SU-DHL-6 (cell line): ENCODE data around the gene IQCN.
A peak's percentile ranks its signal among the peaks of the same experiment; 100 is the strongest.

ENCODE experiments used
- H2AFZ ChIP-seq: fragments of 200-600 bp; sonication (generic); 2 replicates; pipeline ENCODE4 v1.6.1; 2014; ENCODE audit warnings: low read depth, mild to moderate bottlenecking, moderate library complexity, mixed read lengths, antibody characterized with exemption, low read length; ENCODE audit not compliant: severe bottlenecking
- H3F3A ChIP-seq: fragments of 200-600 bp; shearing (Covaris generic); 2 replicates; pipeline ENCODE4 v1.6.0; 2016; ENCODE audit warnings: antibody characterized with exemption, mild to moderate bottlenecking; ENCODE audit not compliant: insufficient read depth
- H3K27ac ChIP-seq: fragments of 200-600 bp; sonication (generic); 2 replicates; pipeline ENCODE4 v1.5.1; 2016; ENCODE audit warnings: low read depth, mild to moderate bottlenecking, low read length, moderate library complexity, mixed read lengths
- H3K27me3 ChIP-seq: fragments of 200-600 bp; sonication (generic), shearing (Covaris generic); 2 replicates; pipeline ENCODE4 v1.6.0; 2014; ENCODE audit warnings: mild to moderate bottlenecking, low read length
- H3K36me3 ChIP-seq: fragments of 200-600 bp; sonication (generic); 2 replicates; pipeline ENCODE4 v1.6.1; 2014; ENCODE audit warnings: mild to moderate bottlenecking, low read length, mixed read lengths
- H3K4me2 ChIP-seq: fragments of 300-600, 200-600 bp; shearing (Covaris generic), sonication (generic); 2 replicates; pipeline ENCODE4 v1.6.0; 2014; ENCODE audit warnings: low read length, low read depth, mild to moderate bottlenecking; ENCODE audit not compliant: poor library complexity, severe bottlenecking
- H3K4me3 ChIP-seq: fragments of 200-600 bp; sonication (generic); 2 replicates; pipeline ENCODE4 v1.5.1; 2014; ENCODE audit warnings: antibody characterized with exemption, low read length, mild to moderate bottlenecking, mixed read lengths; ENCODE audit not compliant: insufficient read depth, poor library complexity, severe bottlenecking
- H3K79me2 ChIP-seq: fragments of 200-600 bp; sonication (generic); 2 replicates; pipeline ENCODE4 v1.6.1; 2014; ENCODE audit warnings: mild to moderate bottlenecking, low read length, moderate library complexity; ENCODE audit not compliant: insufficient read depth
- H3K9ac ChIP-seq: fragments of 200-600 bp; sonication (generic); 2 replicates; pipeline ENCODE4 v1.7.0; 2014; ENCODE audit warnings: mild to moderate bottlenecking, low read length
- H3K9me2 ChIP-seq: fragments of 200-600 bp; sonication (generic); replicated peaks from 2 replicates; pipeline ENCODE4 v1.6.1; 2014; ENCODE audit warnings: low read length; ENCODE audit not compliant: insufficient read depth
- H3K9me3 ChIP-seq: fragments of 200-600 bp; sonication (generic); 2 replicates; pipeline ENCODE4 v1.6.1; 2014; ENCODE audit warnings: low read length, mixed read lengths; ENCODE audit not compliant: insufficient read depth
- H4K20me1 ChIP-seq: fragments of 200-600 bp; sonication (generic); 2 replicates; pipeline ENCODE4 v1.6.1; 2014; ENCODE audit warnings: low read depth, mild to moderate bottlenecking, antibody characterized with exemption, low read length, moderate library complexity, mixed read lengths
- EZH2phosphoT487 ChIP-seq: fragments of 200-600 bp; sonication (generic), shearing (Covaris generic); conservative IDR thresholded peaks from 2 replicates; pipeline ENCODE4 v1.6.1; 2018; ENCODE audit warnings: mild to moderate bottlenecking, antibody characterized with exemption, low read length, moderate library complexity, mixed read lengths
- TF ChIP-seq, protein P1 (sequence below): fragments of 200-600 bp; sonication (generic); IDR thresholded peaks from one replicate; pipeline ENCODE4 v1.5.1; 2017; ENCODE audit warnings: antibody characterized with exemption, mild to moderate bottlenecking, low read length, moderate library complexity; ENCODE audit not compliant: insufficient read depth, poor library complexity, severe bottlenecking

Gene IQCN

DNA sequence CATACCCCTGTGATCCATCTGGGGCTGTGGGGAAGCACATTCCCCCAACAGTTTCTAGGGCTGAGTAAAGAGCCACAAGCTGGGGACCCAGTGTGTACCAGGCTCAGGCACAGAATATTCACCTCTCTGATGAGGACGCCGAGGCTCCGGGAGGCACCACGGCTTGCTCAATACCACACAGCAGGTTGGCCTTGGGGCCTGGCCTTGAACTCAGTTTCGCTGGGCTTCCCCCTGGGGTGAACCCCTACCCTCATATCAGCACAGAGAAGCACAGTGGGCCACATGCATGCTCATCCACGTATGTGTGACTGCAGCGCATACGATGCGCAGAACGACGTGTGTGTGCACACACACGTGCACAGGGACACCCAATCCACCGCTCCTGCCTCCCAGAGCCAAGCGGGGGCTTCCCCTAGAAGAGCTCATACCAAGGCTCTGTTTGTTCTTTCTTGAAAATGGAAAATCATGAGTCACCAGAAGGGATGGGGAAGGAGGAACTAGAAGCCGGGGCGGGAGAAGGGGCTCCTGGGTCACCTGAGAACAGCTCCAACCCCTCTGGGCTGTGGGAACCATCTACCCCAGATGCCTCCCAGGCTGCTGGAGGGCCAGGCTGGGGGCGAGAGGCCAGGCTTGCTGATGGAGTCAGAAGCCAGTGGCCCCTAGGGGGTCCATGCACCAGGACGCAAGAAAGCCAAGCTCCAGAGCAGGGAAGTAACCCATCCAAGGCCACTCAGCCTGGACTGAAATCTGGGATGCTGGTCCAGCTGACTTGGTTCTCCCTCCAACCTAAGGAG is 43.1 kb downstream of the IQCN start:
- Histone ChIP-seq H3K4me2 (no peak overlapping the region), H3K4me3 (no peak overlapping the region), H3K79me2 (no peaks in the 10 kb centered on the region), H3K27me3 (no peaks in the 10 kb centered on the region), H3F3A (no peaks in the 10 kb centered on the region), H4K20me1 (no peaks in the 10 kb centered on the region), H3K9me2 (no peaks in the 10 kb centered on the region), H3K36me3 (no peaks in the 10 kb centered on the region), H3K27ac (no peak overlapping the region), H3K9me3 (no peaks in the 10 kb centered on the region), H3K9ac (no peak overlapping the region), H2AFZ (no peak overlapping the region)
- TF ChIP-seq EZH2phosphoT487 = no peak
- TF ChIP-seq, protein P1, sequence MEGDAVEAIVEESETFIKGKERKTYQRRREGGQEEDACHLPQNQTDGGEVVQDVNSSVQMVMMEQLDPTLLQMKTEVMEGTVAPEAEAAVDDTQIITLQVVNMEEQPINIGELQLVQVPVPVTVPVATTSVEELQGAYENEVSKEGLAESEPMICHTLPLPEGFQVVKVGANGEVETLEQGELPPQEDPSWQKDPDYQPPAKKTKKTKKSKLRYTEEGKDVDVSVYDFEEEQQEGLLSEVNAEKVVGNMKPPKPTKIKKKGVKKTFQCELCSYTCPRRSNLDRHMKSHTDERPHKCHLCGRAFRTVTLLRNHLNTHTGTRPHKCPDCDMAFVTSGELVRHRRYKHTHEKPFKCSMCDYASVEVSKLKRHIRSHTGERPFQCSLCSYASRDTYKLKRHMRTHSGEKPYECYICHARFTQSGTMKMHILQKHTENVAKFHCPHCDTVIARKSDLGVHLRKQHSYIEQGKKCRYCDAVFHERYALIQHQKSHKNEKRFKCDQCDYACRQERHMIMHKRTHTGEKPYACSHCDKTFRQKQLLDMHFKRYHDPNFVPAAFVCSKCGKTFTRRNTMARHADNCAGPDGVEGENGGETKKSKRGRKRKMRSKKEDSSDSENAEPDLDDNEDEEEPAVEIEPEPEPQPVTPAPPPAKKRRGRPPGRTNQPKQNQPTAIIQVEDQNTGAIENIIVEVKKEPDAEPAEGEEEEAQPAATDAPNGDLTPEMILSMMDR = no peak

DNA sequence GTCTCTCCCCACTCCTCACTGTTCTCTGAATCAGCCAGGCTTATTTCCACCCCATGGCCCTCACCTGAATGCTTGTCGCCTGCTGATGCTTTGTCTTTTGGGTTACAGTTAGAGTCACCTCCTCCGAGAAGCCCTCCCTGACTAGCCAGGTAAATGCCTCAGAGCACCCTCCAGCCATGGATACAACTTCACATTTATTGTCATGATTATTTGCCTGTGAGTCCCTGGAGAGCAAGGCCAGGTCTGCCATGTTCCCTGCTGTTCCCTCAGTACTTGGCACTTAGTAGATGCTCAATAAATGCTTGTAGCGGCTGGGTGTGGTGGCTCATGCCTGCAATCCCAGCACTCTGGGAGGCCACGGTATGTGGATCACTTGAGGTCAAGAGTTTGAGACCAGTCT is 44.3 kb downstream of the IQCN start:
- no peaks in the 10 kb centered on the region for H3K9me3 ChIP-seq
- no peak overlapping the region for H3K4me2 ChIP-seq
- H2AFZ ChIP-seq = no peak overlapping the region
- H3K4me3 ChIP-seq = no peak overlapping the region
- no peak overlapping the region for H3K27ac ChIP-seq
- H3F3A ChIP-seq = no peaks in the 10 kb centered on the region
- H3K79me2 ChIP-seq = no peaks in the 10 kb centered on the region
- H4K20me1 ChIP-seq = no peaks in the 10 kb centered on the region
- H3K9me2 ChIP-seq = no peaks in the 10 kb centered on the region
- no peak overlapping the region for H3K9ac ChIP-seq
- TF ChIP-seq, protein P1 = no peak
- no peak for TF ChIP-seq EZH2phosphoT487
- no peaks in the 10 kb centered on the region for H3K27me3 ChIP-seq
- no peaks in the 10 kb centered on the region for H3K36me3 ChIP-seq

DNA sequence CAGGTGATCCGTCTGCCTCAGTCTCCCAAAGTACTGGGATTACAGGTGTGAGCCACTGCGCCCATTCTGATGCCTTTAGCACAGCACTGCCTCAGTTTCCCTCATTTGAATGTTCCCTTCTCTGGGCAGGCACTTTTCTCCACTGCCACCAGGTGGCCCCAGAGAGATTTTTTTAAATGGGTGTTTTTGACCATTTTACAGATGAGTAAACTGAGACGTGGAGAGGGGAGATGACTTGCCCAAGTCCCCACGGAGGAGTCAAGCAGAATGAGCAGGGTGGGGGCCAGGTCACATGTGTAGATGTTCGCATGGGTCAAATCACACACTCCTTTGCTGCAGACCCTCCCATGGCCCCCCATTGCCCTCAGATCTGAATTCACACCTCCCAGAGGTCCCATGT is 44.8 kb downstream of the IQCN start:
- Histone ChIP-seq H3K79me2 (no peaks in the 10 kb centered on the region), H3K9ac (no peak overlapping the region), H3K27me3 (no peaks in the 10 kb centered on the region), H2AFZ (no peak overlapping the region), H3F3A (no peaks in the 10 kb centered on the region), H3K27ac (no peak overlapping the region), H3K36me3 (no peaks in the 10 kb centered on the region), H4K20me1 (no peaks in the 10 kb centered on the region), H3K4me3 (no peak overlapping the region), H3K4me2 (no peak overlapping the region), H3K9me2 (no peaks in the 10 kb centered on the region), H3K9me3 (no peaks in the 10 kb centered on the region)
- TF ChIP-seq EZH2phosphoT487 = no peak
- TF ChIP-seq, protein P1 = peak; percentile 85
